IPS DF 4.7 (cell line): ENCODE measurements around the gene HIVEP1.

Experiments
- DNase-seq: peaks from one replicate; pipeline ENCODE4 v3.0.0-alpha.2; 2013; ENCODE audit warnings: low spot score; ENCODE audit errors: extremely low read depth

The HIVEP1 gene

GRCh38 chr6:12115492-12115891 lies 103.4 kb downstream of the HIVEP1 start:
- no peak for DNase-seq

GRCh38 chr6:12116264-12116800 lies 104.2 kb downstream of the HIVEP1 start:
- no peak for DNase-seq

GRCh38 chr6:12116978-12117377 lies 104.9 kb downstream of the HIVEP1 start:
- DNase-seq, result no peak

- no peak for DNase-seq
Measured at GRCh38 chr6:12118607-12119006, 106.5 kb downstream of the HIVEP1 start.

- DNase-seq, result no peak
Measured at GRCh38 chr6:12119085-12119588, 107.0 kb downstream of the HIVEP1 start.

- DNase-seq, result no peak
Measured at GRCh38 chr6:12125396-12125795, 113.3 kb downstream of the HIVEP1 start.

GRCh38 chr6:12126051-12126450 lies 113.9 kb downstream of the HIVEP1 start:
- DNase-seq, result no peak

- no peak for DNase-seq
Measured at GRCh38 chr6:12129523-12129922, 117.4 kb downstream of the HIVEP1 start.

- DNase-seq, result no peak
Measured at GRCh38 chr6:12132351-12133222, 120.5 kb downstream of the HIVEP1 start.

GRCh38 chr6:12134581-12134980 lies 122.5 kb downstream of the HIVEP1 start:
- DNase-seq, result no peak

GRCh38 chr6:12134991-12135390 lies 122.9 kb downstream of the HIVEP1 start:
- DNase-seq, result no peak

GRCh38 chr6:12136905-12137304 lies 124.8 kb downstream of the HIVEP1 start:
- no peak for DNase-seq

- no peak for DNase-seq
Measured at GRCh38 chr6:12137480-12137879, 125.4 kb downstream of the HIVEP1 start.

- DNase-seq, result no peak
Measured at GRCh38 chr6:12138381-12138780, 126.3 kb downstream of the HIVEP1 start.

- no peak for DNase-seq
Measured at GRCh38 chr6:12138936-12139335, 126.8 kb downstream of the HIVEP1 start.

- DNase-seq, result no peak
Measured at GRCh38 chr6:12147557-12148316, 135.6 kb downstream of the HIVEP1 start.

GRCh38 chr6:12148317-12148801 lies 136.2 kb downstream of the HIVEP1 start:
- DNase-seq, result no peak

- no peak for DNase-seq
Measured at GRCh38 chr6:12148841-12149240, 136.7 kb downstream of the HIVEP1 start.

- DNase-seq, result no peak
Measured at GRCh38 chr6:12149944-12150510, 137.9 kb downstream of the HIVEP1 start.

- DNase-seq, result no peak
Measured at GRCh38 chr6:12150812-12151432, 138.8 kb downstream of the HIVEP1 start.

- DNase-seq, result no peak
Measured at GRCh38 chr6:12151433-12151820, 139.3 kb downstream of the HIVEP1 start.
